ENCODE results near the gene ERGIC1. TPM values are rescaled to one million over a fixed set of nuclear protein-coding genes. Genes with fewer than 3 reads are reported as not detected.
A peak's percentile ranks its signal among the peaks of the same experiment; 100 is the strongest.
"Not testable (repeated sequence)": the region's sequence is repeated elsewhere in the genome, so short reads cannot be mapped to it uniquely, and the experiment has no call there.

ERGIC1 gene
- total RNA-seq, 3 donors from 2014 or later (not counting 1 experiment from before 2014, with no cell fraction given) = 86.2 to 126 (median 121) TPM

- H3K27ac ChIP-seq (ENCODE audit: low read length) = no peak overlapping the region
- H3K4me1 Mint-ChIP-seq = peaks cover 5 to 16% of the 10 kb centered on the region in 2 donors
- ATAC-seq (no peak), DNase-seq (no peak)
- no peaks in the 10 kb centered on the region for H3K4me1 ChIP-seq (ENCODE audit: control insufficient read depth, insufficient read depth, low read length)
- no peaks in the 10 kb centered on the region for H3K9me3 ChIP-seq (ENCODE audit: control insufficient read depth, insufficient read depth, low read length)
- intact Hi-C loops (cut with micrococcal nuclease) = no loop called here
- no peak overlapping the region for H3K4me3 Mint-ChIP-seq
- no peaks in the 10 kb centered on the region for H3K36me3 Mint-ChIP-seq
- peaks cover 25% of the 10 kb centered on the region for H3K36me3 ChIP-seq (ENCODE audit: control insufficient read depth, insufficient read depth, low read length)
- TF ChIP-seq CTCF (IDR thresholded peaks at IDR 0.05) = no peak
- H3K4me3 ChIP-seq (ENCODE audit: low read length) = no peak overlapping the region
- no peaks in the 10 kb centered on the region for H3K27me3 Mint-ChIP-seq (ENCODE audit: low read depth in 2 of 2)
- H3K27ac Mint-ChIP-seq = no peak overlapping the region
- 97% methylated on average over 4 of the region's 4 CpGs for WGBS (ENCODE audit: insufficient coverage)
- H3K9me3 Mint-ChIP-seq = no peaks in the 10 kb centered on the region
- no peaks in the 10 kb centered on the region for H3K27me3 ChIP-seq (ENCODE audit: control insufficient read depth, insufficient read depth, low read length)
Observed at GRCh38 chr5:172895549-172895948, 61.5 kb downstream of the ERGIC1 start.

GRCh38 chr5:172896465-172896864, 62.4 kb downstream of the ERGIC1 start:
- H3K27ac ChIP-seq (ENCODE audit: low read length) = no peak overlapping the region
- Mint-ChIP-seq H3K4me1 (peaks cover 11 to 16% of the 10 kb centered on the region in 2 donors), H3K27me3 (ENCODE audit: low read depth in 2 of 2) (no peaks in the 10 kb centered on the region), H3K9me3 (no peaks in the 10 kb centered on the region), H3K4me3 (no peak overlapping the region), H3K27ac (peak overlapping the region in 1 of 2 donors; percentile 87), H3K36me3 (no peaks in the 10 kb centered on the region)
- TF ChIP-seq CTCF (IDR thresholded peaks at IDR 0.05) = no peak
- no peak for ATAC-seq
- no peaks in the 10 kb centered on the region for H3K9me3 ChIP-seq (ENCODE audit: control insufficient read depth, insufficient read depth, low read length)
- DNase-seq = no peak
- 92% methylated on average over 7 of the region's 7 CpGs for WGBS (ENCODE audit: insufficient coverage)
- no peak overlapping the region for H3K4me3 ChIP-seq (ENCODE audit: low read length)
- no peaks in the 10 kb centered on the region for H3K27me3 ChIP-seq (ENCODE audit: control insufficient read depth, insufficient read depth, low read length)
- intact Hi-C loops (cut with micrococcal nuclease) = no loop called here
- peaks cover 7% of the 10 kb centered on the region for H3K4me1 ChIP-seq (ENCODE audit: control insufficient read depth, insufficient read depth, low read length)
- H3K36me3 ChIP-seq (ENCODE audit: control insufficient read depth, insufficient read depth, low read length) = peaks cover 28% of the 10 kb centered on the region

GRCh38 chr5:172897067-172897466, 63.0 kb downstream of the ERGIC1 start:
- peak overlapping the region in 1 of 2 donors; percentile 87 for H3K27ac Mint-ChIP-seq
- H3K27ac ChIP-seq (ENCODE audit: low read length); H3K9me3 Mint-ChIP-seq; intact Hi-C loops (cut with micrococcal nuclease); H3K9me3 ChIP-seq (ENCODE audit: control insufficient read depth, insufficient read depth, low read length); H3K4me3 ChIP-seq (ENCODE audit: low read length); H3K27me3 Mint-ChIP-seq (ENCODE audit: low read depth in 2 of 2); ATAC-seq; DNase-seq; H3K27me3 ChIP-seq (ENCODE audit: control insufficient read depth, insufficient read depth, low read length); H3K36me3 Mint-ChIP-seq; H3K4me1 ChIP-seq (ENCODE audit: control insufficient read depth, insufficient read depth, low read length): not testable (repeated sequence)
- peak overlapping the region; percentile 78 for H3K4me3 Mint-ChIP-seq
- H3K4me1 Mint-ChIP-seq = peaks cover 11 to 16% of the 10 kb centered on the region in 2 donors
- 91% methylated on average over 7 of the region's 7 CpGs for WGBS (ENCODE audit: insufficient coverage)
- peaks cover 33% of the 10 kb centered on the region for H3K36me3 ChIP-seq (ENCODE audit: control insufficient read depth, insufficient read depth, low read length)

GRCh38 chr5:172897481-172898217, 63.6 kb downstream of the ERGIC1 start:
- no peak for DNase-seq
- no peaks in the 10 kb centered on the region for H3K9me3 ChIP-seq (ENCODE audit: control insufficient read depth, insufficient read depth, low read length)
- ATAC-seq = peak in 2 of 3 donors; percentile 70 to 77
- H3K4me1 ChIP-seq (ENCODE audit: control insufficient read depth, insufficient read depth, low read length) = peaks cover 7% of the 10 kb centered on the region
- H3K27ac Mint-ChIP-seq = peak overlapping the region; percentile 35 to 87
- H3K27ac ChIP-seq (ENCODE audit: low read length) = no peak overlapping the region
- no peaks in the 10 kb centered on the region for H3K9me3 Mint-ChIP-seq
- no peak for TF ChIP-seq CTCF (IDR thresholded peaks at IDR 0.05)
- peaks cover 11 to 16% of the 10 kb centered on the region in 2 donors for H3K4me1 Mint-ChIP-seq
- no peaks in the 10 kb centered on the region for H3K27me3 Mint-ChIP-seq (ENCODE audit: low read depth in 2 of 2)
- H3K36me3 ChIP-seq (ENCODE audit: control insufficient read depth, insufficient read depth, low read length) = peaks cover 36% of the 10 kb centered on the region
- no peaks in the 10 kb centered on the region for H3K36me3 Mint-ChIP-seq
- H3K27me3 ChIP-seq (ENCODE audit: control insufficient read depth, insufficient read depth, low read length) = no peaks in the 10 kb centered on the region
- intact Hi-C loops (cut with micrococcal nuclease) = no loop called here
- peak overlapping the region; percentile 78 for H3K4me3 Mint-ChIP-seq
- H3K4me3 ChIP-seq (ENCODE audit: low read length) = no peak overlapping the region
- 92% methylated on average over 16 of the region's 16 CpGs for WGBS (ENCODE audit: insufficient coverage)

All from natural killer cell (primary cell).